ENCODE results near the gene SEC22A. TPM values are rescaled to one million over a fixed set of nuclear protein-coding genes. Genes with fewer than 3 reads are reported as not detected.

SEC22A gene
- total RNA-seq, 2 experiments from 2014 or later: 7.9 to 11.5 TPM

- Histone ChIP-seq H3K9me3 (ENCODE audit: control insufficient read depth in 1 of 2, insufficient read depth in 1 of 2, low read length in 2 of 2) (no peaks in the 10 kb centered on the region), H3K27ac (ENCODE audit: low read depth in 1 of 2, low read length in 2 of 2) (no peak overlapping the region), H3K4me3 (ENCODE audit: low read length) (no peak overlapping the region), H3K27me3 (ENCODE audit: control insufficient read depth in 1 of 2, insufficient read depth in 2 of 2, low read length in 2 of 2) (no peaks in the 10 kb centered on the region), H3K4me1 (ENCODE audit: insufficient read depth, low read length) (no peaks in the 10 kb centered on the region), H3K36me3 (ENCODE audit: insufficient read depth, low read length) (peaks cover 3% of the 10 kb centered on the region)
- ChIA-PET CTCF (no interaction called here), POLR2A (no interaction called here)
- H3K4me1 Mint-ChIP-seq (ENCODE audit: low read depth): no peaks in the 10 kb centered on the region
- DNase-seq: no peak
- no peaks in the 10 kb centered on the region for H3K27me3 Mint-ChIP-seq
- no peaks in the 10 kb centered on the region for H3K9me3 Mint-ChIP-seq
- no peak overlapping the region for H3K4me3 Mint-ChIP-seq
- H3K36me3 Mint-ChIP-seq (ENCODE audit: low read depth): peaks cover 42% of the 10 kb centered on the region
- no peak for ATAC-seq (ENCODE audit: poor library complexity)
- intact Hi-C loops (cut with DNase I, micrococcal nuclease): no loop called here
- TF ChIP-seq, protein P1, sequence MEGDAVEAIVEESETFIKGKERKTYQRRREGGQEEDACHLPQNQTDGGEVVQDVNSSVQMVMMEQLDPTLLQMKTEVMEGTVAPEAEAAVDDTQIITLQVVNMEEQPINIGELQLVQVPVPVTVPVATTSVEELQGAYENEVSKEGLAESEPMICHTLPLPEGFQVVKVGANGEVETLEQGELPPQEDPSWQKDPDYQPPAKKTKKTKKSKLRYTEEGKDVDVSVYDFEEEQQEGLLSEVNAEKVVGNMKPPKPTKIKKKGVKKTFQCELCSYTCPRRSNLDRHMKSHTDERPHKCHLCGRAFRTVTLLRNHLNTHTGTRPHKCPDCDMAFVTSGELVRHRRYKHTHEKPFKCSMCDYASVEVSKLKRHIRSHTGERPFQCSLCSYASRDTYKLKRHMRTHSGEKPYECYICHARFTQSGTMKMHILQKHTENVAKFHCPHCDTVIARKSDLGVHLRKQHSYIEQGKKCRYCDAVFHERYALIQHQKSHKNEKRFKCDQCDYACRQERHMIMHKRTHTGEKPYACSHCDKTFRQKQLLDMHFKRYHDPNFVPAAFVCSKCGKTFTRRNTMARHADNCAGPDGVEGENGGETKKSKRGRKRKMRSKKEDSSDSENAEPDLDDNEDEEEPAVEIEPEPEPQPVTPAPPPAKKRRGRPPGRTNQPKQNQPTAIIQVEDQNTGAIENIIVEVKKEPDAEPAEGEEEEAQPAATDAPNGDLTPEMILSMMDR (IDR thresholded peaks at IDR 0.05): no peak
- no peak overlapping the region for H3K27ac Mint-ChIP-seq
These were observed 69.9 kb downstream of the SEC22A start for GRCh38 chr3:123271466-123272159.

GRCh38 chr3:123272547-123272946 lies 70.8 kb downstream of the SEC22A start:
- no peak overlapping the region for H3K27ac Mint-ChIP-seq
- H3K27me3 Mint-ChIP-seq: no peaks in the 10 kb centered on the region
- no peak overlapping the region for H3K27ac ChIP-seq (ENCODE audit: low read depth in 1 of 2, low read length in 2 of 2)
- no peak overlapping the region for H3K4me3 ChIP-seq (ENCODE audit: low read length)
- TF ChIP-seq, protein P1 (IDR thresholded peaks at IDR 0.05): no peak
- H3K4me1 Mint-ChIP-seq (ENCODE audit: low read depth): no peaks in the 10 kb centered on the region
- no peaks in the 10 kb centered on the region for H3K9me3 Mint-ChIP-seq
- no peaks in the 10 kb centered on the region for H3K4me1 ChIP-seq (ENCODE audit: insufficient read depth, low read length)
- H3K27me3 ChIP-seq (ENCODE audit: control insufficient read depth in 1 of 2, insufficient read depth in 2 of 2, low read length in 2 of 2): no peaks in the 10 kb centered on the region
- POLR2A ChIA-PET: no interaction called here
- no peak overlapping the region for H3K4me3 Mint-ChIP-seq
- peaks cover 32% of the 10 kb centered on the region for H3K36me3 Mint-ChIP-seq (ENCODE audit: low read depth)
- no peaks in the 10 kb centered on the region for H3K9me3 ChIP-seq (ENCODE audit: control insufficient read depth in 1 of 2, insufficient read depth in 1 of 2, low read length in 2 of 2)
- no peak for ATAC-seq (ENCODE audit: poor library complexity)
- intact Hi-C loops (cut with DNase I, micrococcal nuclease): no loop called here
- CTCF ChIA-PET: no interaction called here
- no peak for DNase-seq
- H3K36me3 ChIP-seq (ENCODE audit: insufficient read depth, low read length): peaks cover 3% of the 10 kb centered on the region

DNA sequence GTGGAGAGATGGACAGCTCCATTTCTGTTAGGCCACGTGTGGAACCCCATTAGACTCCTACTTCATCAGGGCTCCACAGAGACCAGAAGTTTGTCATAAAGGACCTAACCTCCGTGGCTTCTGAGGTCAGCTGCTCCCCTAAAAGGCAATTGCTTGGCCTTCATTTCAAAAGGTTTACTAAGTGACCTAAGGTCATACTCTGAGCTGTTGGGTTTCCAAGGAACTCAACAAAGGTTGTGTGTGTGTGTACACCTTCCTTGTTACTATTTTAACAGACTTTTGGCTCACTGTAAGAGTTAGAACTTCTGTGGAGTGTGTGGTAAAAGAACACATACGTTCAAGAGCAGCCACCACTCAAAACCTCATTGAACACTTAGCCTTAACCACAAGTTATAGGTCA lies 73.9 kb downstream of the SEC22A start:
- Histone ChIP-seq H3K9me3 (ENCODE audit: control insufficient read depth in 1 of 2, insufficient read depth in 1 of 2, low read length in 2 of 2) (no peaks in the 10 kb centered on the region), H3K27ac (ENCODE audit: low read depth in 1 of 2, low read length in 2 of 2) (no peak overlapping the region), H3K36me3 (ENCODE audit: insufficient read depth, low read length) (peaks cover 3% of the 10 kb centered on the region), H3K4me3 (ENCODE audit: low read length) (no peak overlapping the region), H3K4me1 (ENCODE audit: insufficient read depth, low read length) (no peaks in the 10 kb centered on the region), H3K27me3 (ENCODE audit: control insufficient read depth in 1 of 2, insufficient read depth in 2 of 2, low read length in 2 of 2) (no peaks in the 10 kb centered on the region)
- Mint-ChIP-seq H3K4me1 (ENCODE audit: low read depth) (no peaks in the 10 kb centered on the region), H3K4me3 (no peak overlapping the region), H3K27ac (no peak overlapping the region), H3K9me3 (no peaks in the 10 kb centered on the region), H3K36me3 (ENCODE audit: low read depth) (peaks cover 12% of the 10 kb centered on the region), H3K27me3 (no peaks in the 10 kb centered on the region)
- no peak for DNase-seq
- ChIA-PET CTCF (no interaction called here), POLR2A (no interaction called here)
- TF ChIP-seq, protein P1 (IDR thresholded peaks at IDR 0.05): no peak
- intact Hi-C loops (cut with DNase I, micrococcal nuclease): no loop called here
- ATAC-seq (ENCODE audit: poor library complexity): no peak
